ENCODE data around the gene WDPCP. TPM values are rescaled to one million over a fixed set of nuclear protein-coding genes. Genes with fewer than 3 reads are reported as not detected.

The WDPCP gene
- total RNA-seq, 4 donors from 2014 or later, result 6.5 to 41.3 (median 7.4) TPM

GRCh38 chr2:63440612-63441011 lies 147.7 kb downstream of the WDPCP start:
- H3K9me3 ChIP-seq, result no peaks in the 10 kb centered on the region
- no peaks in the 10 kb centered on the region for H3K4me1 ChIP-seq
- no peaks in the 10 kb centered on the region for H3K36me3 ChIP-seq
- no peaks in the 10 kb centered on the region for H3K27me3 ChIP-seq
- no peak for DNase-seq
- H3K27ac ChIP-seq, result no peak overlapping the region
- TF ChIP-seq, protein P1, sequence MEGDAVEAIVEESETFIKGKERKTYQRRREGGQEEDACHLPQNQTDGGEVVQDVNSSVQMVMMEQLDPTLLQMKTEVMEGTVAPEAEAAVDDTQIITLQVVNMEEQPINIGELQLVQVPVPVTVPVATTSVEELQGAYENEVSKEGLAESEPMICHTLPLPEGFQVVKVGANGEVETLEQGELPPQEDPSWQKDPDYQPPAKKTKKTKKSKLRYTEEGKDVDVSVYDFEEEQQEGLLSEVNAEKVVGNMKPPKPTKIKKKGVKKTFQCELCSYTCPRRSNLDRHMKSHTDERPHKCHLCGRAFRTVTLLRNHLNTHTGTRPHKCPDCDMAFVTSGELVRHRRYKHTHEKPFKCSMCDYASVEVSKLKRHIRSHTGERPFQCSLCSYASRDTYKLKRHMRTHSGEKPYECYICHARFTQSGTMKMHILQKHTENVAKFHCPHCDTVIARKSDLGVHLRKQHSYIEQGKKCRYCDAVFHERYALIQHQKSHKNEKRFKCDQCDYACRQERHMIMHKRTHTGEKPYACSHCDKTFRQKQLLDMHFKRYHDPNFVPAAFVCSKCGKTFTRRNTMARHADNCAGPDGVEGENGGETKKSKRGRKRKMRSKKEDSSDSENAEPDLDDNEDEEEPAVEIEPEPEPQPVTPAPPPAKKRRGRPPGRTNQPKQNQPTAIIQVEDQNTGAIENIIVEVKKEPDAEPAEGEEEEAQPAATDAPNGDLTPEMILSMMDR (IDR thresholded peaks at IDR 0.05), result no peak
- no peak for TF ChIP-seq POLR2A (IDR thresholded peaks at IDR 0.05)
- H3K4me3 ChIP-seq, result no peak overlapping the region

DNA sequence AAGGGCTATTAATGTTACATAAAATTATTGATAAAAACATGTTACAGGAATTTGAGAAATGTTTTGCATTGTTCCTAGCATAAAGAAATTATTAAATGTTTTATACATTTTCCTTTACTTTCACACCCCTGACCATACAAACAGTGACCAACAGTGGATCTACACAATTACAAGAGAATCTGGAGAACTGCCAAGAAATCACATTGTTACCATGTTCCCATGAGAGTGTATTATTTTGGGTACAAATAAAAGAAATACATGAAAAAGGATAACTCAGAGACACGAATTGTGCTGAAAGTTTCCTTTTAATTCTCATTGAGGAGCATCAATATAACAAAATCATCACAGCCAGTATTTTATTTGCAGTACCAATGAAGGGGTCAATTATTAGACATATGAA lies 150.1 kb downstream of the WDPCP start:
- no peak for TF ChIP-seq POLR2A (IDR thresholded peaks at IDR 0.05)
- TF ChIP-seq, protein P1 (IDR thresholded peaks at IDR 0.05), result no peak
- H3K4me1 ChIP-seq, result no peaks in the 10 kb centered on the region
- no peaks in the 10 kb centered on the region for H3K27me3 ChIP-seq
- no peak overlapping the region for H3K27ac ChIP-seq
- DNase-seq, result no peak
- no peak overlapping the region for H3K4me3 ChIP-seq
- H3K9me3 ChIP-seq, result no peaks in the 10 kb centered on the region
- H3K36me3 ChIP-seq, result no peaks in the 10 kb centered on the region

GRCh38 chr2:63436488-63436887 lies 151.8 kb downstream of the WDPCP start:
- H3K4me1 ChIP-seq, result no peaks in the 10 kb centered on the region
- no peaks in the 10 kb centered on the region for H3K9me3 ChIP-seq
- no peaks in the 10 kb centered on the region for H3K36me3 ChIP-seq
- TF ChIP-seq, protein P1 (IDR thresholded peaks at IDR 0.05), result no peak
- no peak for TF ChIP-seq POLR2A (IDR thresholded peaks at IDR 0.05)
- no peaks in the 10 kb centered on the region for H3K27me3 ChIP-seq
- no peak overlapping the region for H3K27ac ChIP-seq
- no peak for DNase-seq
- H3K4me3 ChIP-seq, result no peak overlapping the region

DNA sequence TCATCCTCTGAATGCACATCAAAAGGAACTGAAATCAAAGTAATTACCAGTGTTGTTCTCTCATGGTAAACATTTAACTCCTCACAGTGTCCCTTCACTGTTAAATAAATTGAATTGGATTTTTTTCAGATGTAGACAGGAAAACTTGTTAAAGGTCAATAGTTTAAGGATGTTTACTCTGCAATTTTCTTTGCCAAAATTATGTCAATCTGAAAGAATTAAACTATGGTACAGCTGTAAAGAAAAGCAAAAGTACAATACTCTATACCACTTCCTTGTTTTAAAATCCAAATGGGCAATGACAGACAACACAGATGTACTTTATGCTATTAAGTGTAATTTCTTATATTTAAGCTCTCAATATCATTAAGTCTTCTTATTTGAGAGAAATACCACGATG lies 153.2 kb downstream of the WDPCP start:
- no peak overlapping the region for H3K4me3 ChIP-seq
- no peak for DNase-seq
- no peaks in the 10 kb centered on the region for H3K27me3 ChIP-seq
- H3K4me1 ChIP-seq, result no peaks in the 10 kb centered on the region
- no peaks in the 10 kb centered on the region for H3K36me3 ChIP-seq
- no peak overlapping the region for H3K27ac ChIP-seq
- H3K9me3 ChIP-seq, result no peaks in the 10 kb centered on the region
- TF ChIP-seq POLR2A (IDR thresholded peaks at IDR 0.05), result no peak
- TF ChIP-seq, protein P1 (IDR thresholded peaks at IDR 0.05), result no peak

DNA sequence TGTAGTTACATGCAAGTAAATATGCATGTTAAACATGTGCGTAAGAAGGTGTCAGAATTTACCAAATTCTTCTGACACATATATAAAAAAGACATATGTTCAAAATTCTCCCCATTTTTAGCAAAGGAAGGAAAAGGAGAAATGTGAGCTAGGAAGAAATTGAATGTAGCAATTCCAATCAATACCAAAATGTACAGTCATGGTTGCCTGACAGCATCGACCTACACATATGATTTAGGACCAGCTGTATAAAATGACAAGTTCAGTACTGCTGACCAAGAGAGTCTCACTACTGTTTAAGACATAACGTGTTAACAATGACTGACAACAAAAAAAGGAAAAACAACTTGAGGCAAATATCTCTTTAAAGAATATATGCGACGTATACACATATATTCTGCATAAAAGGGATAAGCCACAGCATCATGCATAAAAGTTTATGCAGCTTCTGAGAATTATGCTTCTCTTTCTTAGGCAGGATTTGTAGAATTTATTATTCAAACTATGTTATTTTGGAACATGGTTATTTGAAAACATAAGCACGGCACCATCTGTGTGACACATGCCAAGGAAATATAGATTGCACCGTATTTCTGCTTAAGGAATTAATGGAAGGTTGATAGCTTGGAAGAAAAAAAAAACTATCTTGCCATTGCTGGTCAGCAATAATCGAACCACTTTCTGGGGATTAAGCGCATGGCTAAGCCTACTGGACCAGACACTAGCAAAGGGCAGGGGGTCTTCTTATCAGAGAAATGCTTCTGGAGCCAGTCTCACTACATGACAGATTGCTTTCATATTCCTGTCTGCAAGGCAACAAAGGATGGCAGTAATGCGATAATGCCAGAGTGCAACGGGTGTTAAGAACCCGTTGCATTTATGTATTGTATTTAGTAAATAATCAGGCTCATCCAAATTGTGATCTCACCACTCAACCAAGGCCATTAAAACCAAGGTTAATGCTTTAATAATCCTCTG lies 154.0 kb downstream of the WDPCP start:
- no peaks in the 10 kb centered on the region for H3K36me3 ChIP-seq

More for the DNA sequence above, 154.0 kb downstream of the WDPCP start:
- no peak overlapping the region for H3K27ac ChIP-seq
- TF ChIP-seq, protein P1 (IDR thresholded peaks at IDR 0.05), result no peak
- no peak for TF ChIP-seq POLR2A (IDR thresholded peaks at IDR 0.05)
- H3K27me3 ChIP-seq, result no peaks in the 10 kb centered on the region
- no peak for DNase-seq
- H3K4me1 ChIP-seq, result no peaks in the 10 kb centered on the region
- H3K9me3 ChIP-seq, result no peaks in the 10 kb centered on the region
- no peak overlapping the region for H3K4me3 ChIP-seq
